ENCODE data around the gene ETV2. TPM values are rescaled to one million over a fixed set of nuclear protein-coding genes. Genes with fewer than 3 reads are reported as not detected.
"Not testable (repeated sequence)": the region's sequence is repeated elsewhere in the genome, so short reads cannot be mapped to it uniquely, and the experiment has no call there.

The ETV2 gene
- polyA plus RNA-seq, 1 donor = 2.4 TPM

DNA sequence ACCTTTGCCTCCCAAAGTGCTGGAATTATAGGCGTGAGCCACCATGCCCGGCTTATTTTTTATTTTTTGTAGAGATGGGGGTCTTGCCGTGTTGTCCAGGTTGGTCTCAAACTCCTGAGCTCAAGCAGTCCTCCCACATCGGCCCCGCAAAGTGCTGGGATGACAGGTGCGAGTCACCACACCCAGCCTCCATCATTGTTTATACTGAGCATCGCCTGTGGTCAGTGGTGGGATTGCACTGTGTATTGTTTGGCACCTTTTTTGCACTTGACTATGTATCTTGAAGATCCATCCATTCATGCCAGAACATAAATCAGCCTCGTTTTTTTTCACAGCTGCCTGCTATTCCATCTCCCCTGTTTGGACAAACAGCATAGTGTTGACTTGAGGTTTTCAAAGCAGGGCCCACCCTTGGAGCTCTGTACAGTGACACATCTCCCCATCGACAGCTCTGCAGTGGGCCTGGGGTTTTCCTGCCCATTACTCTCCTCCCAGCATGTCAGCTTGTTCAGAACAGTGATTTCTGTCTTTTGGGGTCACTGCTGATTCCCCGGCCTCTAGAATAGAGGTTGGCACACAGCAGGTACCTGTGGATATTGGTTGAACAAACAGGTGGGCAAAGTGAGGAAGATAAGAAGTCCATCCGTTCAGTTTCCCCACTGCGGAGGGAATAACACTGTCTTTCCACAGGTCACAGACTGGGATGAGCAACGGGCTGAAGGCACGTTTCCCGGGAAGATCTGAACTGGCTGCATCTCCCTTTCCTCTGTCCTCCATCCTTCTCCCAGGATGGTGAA is 16.6 kb downstream of the ETV2 start:
- DNase-seq (ENCODE audit: low read depth) = no peak

DNA sequence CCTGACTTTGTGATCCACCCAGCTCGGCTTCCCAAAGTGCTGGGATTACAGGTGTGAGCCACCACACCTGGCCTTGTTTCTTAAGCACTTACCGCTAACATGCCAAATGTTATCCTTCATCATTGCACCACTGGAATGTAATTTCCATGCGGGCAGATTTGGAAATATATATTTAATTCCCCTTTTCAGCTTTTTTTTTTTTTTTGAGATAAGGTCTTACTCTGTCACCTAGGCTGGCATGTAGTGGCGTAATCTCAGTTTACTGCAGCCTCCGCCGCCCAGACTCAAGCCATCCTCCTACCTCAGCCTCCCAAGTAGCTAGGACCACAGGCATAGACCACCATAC is 20.4 kb downstream of the ETV2 start:
- no peak for DNase-seq (ENCODE audit: low read depth)

GRCh38 chr19:35663981-35664380 is 22.4 kb downstream of the ETV2 start:
- DNase-seq (ENCODE audit: low read depth) = no peak

DNA sequence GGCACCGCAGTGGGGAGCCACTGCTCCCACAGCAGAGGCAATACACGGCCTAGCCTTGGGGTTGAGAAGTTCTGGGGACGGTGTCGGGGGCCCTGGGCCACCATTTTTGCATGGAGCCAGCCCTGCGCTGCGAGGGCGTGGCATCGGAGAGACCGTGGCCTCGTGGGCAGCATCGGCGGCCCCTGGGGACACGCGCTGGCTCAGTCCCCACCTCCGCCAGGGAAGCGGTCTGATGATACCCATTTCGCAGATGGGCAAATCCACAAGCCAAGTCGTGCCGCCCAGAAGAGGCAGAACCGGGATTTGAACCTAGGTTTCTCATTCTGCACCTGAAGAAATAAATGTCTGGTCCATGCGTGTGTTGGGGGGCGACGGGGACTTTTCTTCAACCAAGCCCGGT is 23.6 kb downstream of the ETV2 start:
- DNase-seq (ENCODE audit: low read depth) = no peak

GRCh38 chr19:35665604-35666003 is 24.1 kb downstream of the ETV2 start:
- no peak for DNase-seq (ENCODE audit: low read depth)

GRCh38 chr19:35666251-35666913 is 24.8 kb downstream of the ETV2 start, which contains the start of gene UPK1A:
Gene UPK1A, plus strand, starts transcription at chr19:35666517. Its CDS starts 296 bp downstream, at chr19:35666813.
- no peak for DNase-seq (ENCODE audit: low read depth)

DNA sequence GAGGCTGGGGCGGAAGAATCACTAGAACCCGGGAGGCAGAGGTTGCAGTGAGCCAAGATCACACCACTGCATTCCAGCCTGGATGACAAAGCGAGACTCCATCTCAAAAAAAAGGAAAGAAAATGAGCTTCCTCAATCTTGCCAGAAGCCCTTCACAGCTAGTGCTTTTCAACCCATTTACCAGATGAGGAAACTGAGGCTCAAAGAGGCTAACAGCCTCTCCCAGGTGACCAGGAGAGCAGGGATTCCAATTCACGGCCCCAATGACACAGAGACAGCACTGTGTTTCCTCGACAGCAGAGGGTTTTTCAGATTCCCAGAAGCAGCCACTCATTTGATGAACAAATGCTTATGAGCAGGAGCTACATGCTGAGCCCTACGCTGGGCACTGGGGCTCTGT is 28.0 kb downstream of the ETV2 start:
- no peak for DNase-seq (ENCODE audit: low read depth)

- DNase-seq (ENCODE audit: low read depth) = no peak
Observed at GRCh38 chr19:35669974-35670373, 28.4 kb downstream of the ETV2 start.

GRCh38 chr19:35670686-35671085 is 29.1 kb downstream of the ETV2 start:
- no peak for DNase-seq (ENCODE audit: low read depth)

GRCh38 chr19:35671818-35672217 is 30.3 kb downstream of the ETV2 start:
- no peak for DNase-seq (ENCODE audit: low read depth)

DNA sequence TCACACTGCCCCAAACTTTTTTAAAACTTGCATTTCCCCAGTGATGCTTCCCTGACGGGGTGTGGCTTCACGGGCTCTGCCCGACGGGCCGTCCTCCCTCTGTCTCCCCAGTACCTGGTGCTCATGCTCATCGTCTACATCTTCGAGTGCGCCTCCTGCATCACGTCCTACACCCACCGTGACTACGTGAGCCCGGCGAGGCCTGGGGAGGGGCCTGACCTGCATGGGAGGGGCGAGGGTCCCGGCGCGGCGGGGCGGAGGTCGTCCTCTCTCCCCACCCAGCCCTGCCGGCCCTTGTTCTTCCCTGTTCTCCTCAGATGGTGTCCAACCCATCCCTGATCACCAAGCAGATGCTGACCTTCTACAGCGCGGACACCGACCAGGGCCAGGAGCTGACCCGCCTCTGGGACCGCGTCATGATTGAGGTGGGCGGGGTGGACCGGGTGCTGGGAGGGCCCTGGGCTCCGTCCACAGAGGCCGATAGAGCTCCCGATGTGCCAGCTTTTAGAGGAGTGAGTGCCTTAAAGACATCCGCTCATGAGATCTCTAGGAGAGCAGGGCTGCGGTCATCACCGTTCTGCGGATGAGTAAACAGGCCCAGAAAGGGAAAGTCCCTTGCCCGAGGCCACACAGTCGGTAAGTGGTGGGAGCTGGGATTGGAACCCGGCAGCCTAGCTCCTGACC is 31.7 kb downstream of the ETV2 start:
- DNase-seq (ENCODE audit: low read depth) = no peak

- no peak for DNase-seq (ENCODE audit: low read depth)
Observed at GRCh38 chr19:35675589-35676140, 34.1 kb downstream of the ETV2 start.

DNA sequence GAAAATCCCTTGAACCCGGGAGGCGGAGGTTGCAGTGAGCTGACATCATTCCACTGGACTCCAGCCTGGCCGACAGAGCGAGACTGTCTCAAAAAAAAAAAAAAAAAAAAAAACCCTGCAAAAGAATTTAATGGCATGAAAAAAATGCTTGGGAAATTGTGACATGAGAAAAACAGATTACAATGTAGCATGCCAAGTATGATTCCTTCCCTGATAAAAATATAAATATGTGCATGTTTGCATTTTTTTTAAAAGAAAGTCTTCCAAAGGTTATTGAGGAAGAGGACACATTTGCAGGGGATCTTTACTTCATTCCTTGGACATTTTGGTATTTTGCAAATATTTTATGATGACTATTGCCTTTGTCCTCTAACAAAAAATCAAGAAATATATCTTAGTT is 48.3 kb downstream of the ETV2 start:
- no peak for DNase-seq (ENCODE audit: low read depth)

GRCh38 chr19:35691106-35691505 is 49.6 kb downstream of the ETV2 start:
- not testable (repeated sequence) for DNase-seq (ENCODE audit: low read depth)

DNA sequence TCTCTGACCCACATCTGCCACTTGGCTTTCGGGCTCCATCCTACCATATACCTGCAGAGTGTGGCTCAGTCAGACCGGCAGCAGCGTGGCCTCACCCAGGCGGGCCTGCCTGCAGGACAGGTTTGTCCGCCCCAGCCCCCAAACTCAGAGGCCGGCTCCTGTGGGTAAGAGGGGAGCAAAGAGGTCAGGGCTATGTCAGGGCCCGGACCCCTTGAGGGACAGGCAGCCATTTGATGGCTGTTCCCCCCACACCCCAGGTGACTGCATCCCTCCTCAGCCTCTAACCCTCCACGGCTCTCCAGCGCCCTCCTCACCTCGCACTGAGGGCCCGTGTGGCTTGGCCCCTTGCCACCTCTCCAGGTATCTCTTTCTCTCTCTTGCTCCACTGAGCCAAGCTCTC is 50.5 kb downstream of the ETV2 start:
- no peak for DNase-seq (ENCODE audit: low read depth)

- DNase-seq (ENCODE audit: low read depth) = no peak
Observed at GRCh38 chr19:35693422-35693821, 51.9 kb downstream of the ETV2 start.

DNA sequence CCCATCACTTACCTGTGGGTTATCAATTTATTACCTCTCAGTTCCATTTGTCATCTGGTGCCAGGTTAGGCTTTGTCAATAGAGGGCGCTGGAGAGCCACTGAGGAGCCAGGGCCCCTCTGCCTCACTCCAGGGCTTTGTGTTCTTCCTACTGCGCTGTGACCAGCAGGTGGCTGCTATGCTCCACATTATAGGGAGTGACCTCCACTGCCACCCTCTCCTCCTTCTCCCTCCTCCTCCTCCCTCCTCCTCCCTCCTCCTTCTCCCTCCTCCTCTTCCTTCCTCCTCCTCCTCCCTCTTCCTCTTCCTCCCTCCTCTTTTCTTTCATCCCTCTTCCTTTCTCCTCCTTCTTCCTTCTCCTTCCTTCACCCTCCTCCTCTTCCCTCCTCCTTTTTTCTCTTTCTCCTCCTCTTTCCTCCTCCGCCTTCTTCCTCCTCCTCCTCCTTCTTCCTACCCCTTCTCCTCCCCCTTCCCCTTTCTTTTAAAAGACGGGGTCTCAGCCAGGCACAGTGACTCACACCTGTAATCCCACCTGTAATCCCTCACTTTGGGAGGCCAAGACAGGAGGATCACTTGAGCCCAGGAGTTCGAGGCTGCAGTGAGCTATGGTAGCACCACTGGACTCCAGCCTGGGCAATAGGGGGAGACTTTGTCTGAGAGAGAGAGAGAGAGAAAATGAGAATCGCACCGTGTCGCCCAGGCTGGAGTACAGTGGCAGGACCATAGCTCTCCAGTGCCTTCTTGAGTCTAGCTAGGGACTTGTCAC is 52.5 kb downstream of the ETV2 start:
- peak; percentile 57 for DNase-seq (ENCODE audit: low read depth)
